Fibroblast of the conjunctiva (primary cell): ENCODE results near the gene AUTS2.

Source experiments
- DNase-seq: peaks from one replicate; pipeline ENCODE4 v3.0.0-alpha.2; 2010; ENCODE audit warnings: low read depth

The AUTS2 gene

GRCh38 chr7:70660154-70660818 lies 1062.0 kb downstream of the AUTS2 start:
- no peak for DNase-seq

GRCh38 chr7:70660819-70661191 lies 1062.5 kb downstream of the AUTS2 start:
- no peak for DNase-seq

- no peak for DNase-seq
These were observed 1065.4 kb downstream of the AUTS2 start for GRCh38 chr7:70663680-70664079.

- DNase-seq, result no peak
These were observed 1067.7 kb downstream of the AUTS2 start for GRCh38 chr7:70665997-70666396.

- DNase-seq, result no peak
These were observed 1069.1 kb downstream of the AUTS2 start for GRCh38 chr7:70667406-70667805.

- DNase-seq, result no peak
These were observed 1070.5 kb downstream of the AUTS2 start for GRCh38 chr7:70668606-70669358.

GRCh38 chr7:70669854-70670253 lies 1071.6 kb downstream of the AUTS2 start:
- DNase-seq, result no peak

- no peak for DNase-seq
These were observed 1072.0 kb downstream of the AUTS2 start for GRCh38 chr7:70670288-70670687.

GRCh38 chr7:70673778-70674570 lies 1075.7 kb downstream of the AUTS2 start:
- no peak for DNase-seq

GRCh38 chr7:70674571-70675010 lies 1076.3 kb downstream of the AUTS2 start:
- no peak for DNase-seq

- DNase-seq, result no peak
These were observed 1078.0 kb downstream of the AUTS2 start for GRCh38 chr7:70676243-70676642.

GRCh38 chr7:70678621-70679251 lies 1080.5 kb downstream of the AUTS2 start:
- DNase-seq, result no peak

- DNase-seq, result no peak
These were observed 1081.4 kb downstream of the AUTS2 start for GRCh38 chr7:70679661-70680060.

GRCh38 chr7:70680306-70680705 lies 1082.0 kb downstream of the AUTS2 start:
- no peak for DNase-seq

- no peak for DNase-seq
These were observed 1082.6 kb downstream of the AUTS2 start for GRCh38 chr7:70680743-70681468.

GRCh38 chr7:70681469-70682350 lies 1083.4 kb downstream of the AUTS2 start:
- no peak for DNase-seq

- DNase-seq, result no peak
These were observed 1085.9 kb downstream of the AUTS2 start for GRCh38 chr7:70684173-70684572.

- DNase-seq, result no peak
These were observed 1095.0 kb downstream of the AUTS2 start for GRCh38 chr7:70693321-70693685.

- DNase-seq, result no peak
These were observed 1095.6 kb downstream of the AUTS2 start for GRCh38 chr7:70693686-70694433.

- DNase-seq, result no peak
These were observed 1096.2 kb downstream of the AUTS2 start for GRCh38 chr7:70694434-70694970.
